GM21423 (cell line): Measurements from ENCODE around the gene SEC22B.
"Not testable (repeated sequence)": the region's sequence is repeated elsewhere in the genome, so short reads cannot be mapped to it uniquely, and the experiment has no call there.

Experiments
- ATAC-seq: cut with Tn5 transposase; IDR thresholded peaks from one replicate; pipeline ENCODE4 v1.9.1; 2021; ENCODE audit warnings: mild to moderate bottlenecking, moderate library complexity; ENCODE audit not compliant: unreplicated experiment

Gene SEC22B

DNA sequence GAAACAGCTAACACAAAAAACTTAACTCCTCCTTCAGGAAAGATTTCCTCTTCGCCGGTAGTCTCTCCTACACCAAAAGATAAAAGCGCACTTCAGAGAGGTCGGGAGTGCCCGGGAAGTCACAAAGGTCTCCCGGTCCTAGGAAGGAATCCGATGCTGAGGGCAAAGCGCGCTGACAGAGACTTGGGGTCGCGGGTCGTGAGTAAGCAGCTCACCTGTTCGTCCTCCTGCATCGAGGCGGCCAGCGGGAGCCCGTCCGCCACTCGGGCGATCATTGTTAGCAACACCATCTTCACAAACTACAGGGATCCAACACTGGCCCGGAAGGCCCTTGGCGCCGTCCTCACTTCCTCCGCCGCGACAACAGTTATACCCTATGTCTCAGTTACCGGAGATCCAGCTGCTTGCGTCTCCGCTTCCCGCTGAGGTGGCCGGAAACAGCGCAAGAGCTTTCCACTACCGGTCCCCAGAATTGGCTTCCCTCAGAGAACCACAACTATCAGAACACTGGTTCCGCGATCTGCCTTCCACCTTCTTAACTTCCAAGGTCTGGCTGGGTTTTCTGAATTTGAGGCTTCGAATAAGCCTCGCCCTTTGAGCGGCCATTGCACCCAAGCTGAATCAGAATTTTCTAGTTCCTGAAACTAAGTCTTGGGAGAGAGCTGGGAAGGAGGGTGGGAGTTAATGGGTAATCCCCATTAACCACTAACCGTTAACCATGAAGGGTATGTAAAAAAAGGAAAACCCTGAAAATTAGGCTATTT, at the start of gene SEC22B:
SEC22B (minus strand) TSS at position 429 of the 764 bp plus-strand sequence; CDS start at position 290, 139 bp downstream.
- peak; percentile 98 for ATAC-seq

- ATAC-seq: not testable (repeated sequence)
Observed at GRCh38 chr1:120217933-120218332, 41.6 kb upstream of the SEC22B start.

- ATAC-seq: not testable (repeated sequence)
Observed at GRCh38 chr1:120217175-120217929, 41.0 kb upstream of the SEC22B start.

- ATAC-seq: not testable (repeated sequence)
Observed at GRCh38 chr1:120213606-120214005, 37.3 kb upstream of the SEC22B start.

- ATAC-seq: not testable (repeated sequence)
Observed at GRCh38 chr1:120210754-120211153, 34.4 kb upstream of the SEC22B start.

DNA sequence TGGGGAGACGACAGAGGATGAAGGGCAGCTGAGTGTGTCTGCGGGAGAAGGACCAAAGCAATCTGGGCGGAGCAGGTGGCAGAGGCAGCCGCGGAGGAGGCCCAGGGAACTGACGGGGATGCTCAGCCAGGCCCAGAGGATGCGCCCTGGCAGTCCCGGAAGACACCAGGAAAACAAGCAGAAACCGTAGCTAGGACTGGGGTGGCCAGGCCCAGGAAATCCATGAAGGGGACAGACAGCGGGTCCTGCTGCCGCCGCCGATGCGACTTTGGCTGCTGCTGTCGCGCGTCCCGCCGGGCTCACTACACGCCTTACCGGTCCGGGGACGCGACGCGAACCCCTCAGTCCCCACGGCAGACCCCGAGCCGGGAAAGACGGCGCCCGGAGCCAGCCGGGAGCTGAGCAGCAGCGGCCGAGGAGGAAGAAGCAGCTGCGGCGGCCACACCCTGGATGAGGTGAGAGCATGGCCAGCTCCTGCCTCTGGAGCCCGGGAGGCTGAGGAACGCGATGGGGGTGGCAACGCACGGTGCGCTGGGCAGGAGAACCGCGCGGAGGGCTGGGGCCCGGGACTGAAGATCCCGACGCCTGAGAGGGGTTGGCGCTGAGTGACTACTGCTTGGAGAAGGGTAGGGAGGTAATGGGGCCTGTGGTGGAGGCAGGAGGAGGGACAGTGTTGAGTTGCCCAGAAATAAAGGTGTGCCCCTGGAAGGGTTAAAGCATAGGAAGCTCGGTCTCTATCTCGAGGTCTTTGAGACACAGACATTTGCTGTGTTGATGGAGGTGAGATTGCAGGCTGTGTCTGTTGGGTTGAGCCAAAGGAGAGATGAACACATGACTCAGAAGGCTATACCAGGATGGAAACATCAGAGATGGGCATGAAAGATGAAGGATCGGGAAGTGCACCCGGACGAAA, 20.8 kb upstream of the SEC22B start:
- ATAC-seq: not testable (repeated sequence)

DNA sequence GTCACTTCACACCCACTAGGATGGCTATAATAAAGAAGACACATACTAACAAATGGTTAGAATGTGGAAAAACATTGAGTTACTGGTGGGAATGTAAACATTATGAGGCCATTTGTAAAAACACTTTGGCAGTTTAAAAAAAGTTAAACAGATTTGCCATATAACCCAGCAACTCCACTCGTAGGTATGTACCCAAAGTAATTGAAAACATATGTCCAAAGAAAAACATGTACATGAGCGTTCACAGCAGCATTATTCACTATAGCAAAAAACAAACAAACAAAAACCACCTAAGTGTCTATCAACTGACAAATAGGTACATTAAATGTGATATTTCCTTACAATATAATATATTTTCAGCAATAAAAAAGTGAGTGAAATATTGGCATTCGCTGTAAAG, 12.3 kb upstream of the SEC22B start:
- not testable (repeated sequence) for ATAC-seq

- ATAC-seq: not testable (repeated sequence)
Observed at GRCh38 chr1:120182176-120182707, 5.9 kb upstream of the SEC22B start.

DNA sequence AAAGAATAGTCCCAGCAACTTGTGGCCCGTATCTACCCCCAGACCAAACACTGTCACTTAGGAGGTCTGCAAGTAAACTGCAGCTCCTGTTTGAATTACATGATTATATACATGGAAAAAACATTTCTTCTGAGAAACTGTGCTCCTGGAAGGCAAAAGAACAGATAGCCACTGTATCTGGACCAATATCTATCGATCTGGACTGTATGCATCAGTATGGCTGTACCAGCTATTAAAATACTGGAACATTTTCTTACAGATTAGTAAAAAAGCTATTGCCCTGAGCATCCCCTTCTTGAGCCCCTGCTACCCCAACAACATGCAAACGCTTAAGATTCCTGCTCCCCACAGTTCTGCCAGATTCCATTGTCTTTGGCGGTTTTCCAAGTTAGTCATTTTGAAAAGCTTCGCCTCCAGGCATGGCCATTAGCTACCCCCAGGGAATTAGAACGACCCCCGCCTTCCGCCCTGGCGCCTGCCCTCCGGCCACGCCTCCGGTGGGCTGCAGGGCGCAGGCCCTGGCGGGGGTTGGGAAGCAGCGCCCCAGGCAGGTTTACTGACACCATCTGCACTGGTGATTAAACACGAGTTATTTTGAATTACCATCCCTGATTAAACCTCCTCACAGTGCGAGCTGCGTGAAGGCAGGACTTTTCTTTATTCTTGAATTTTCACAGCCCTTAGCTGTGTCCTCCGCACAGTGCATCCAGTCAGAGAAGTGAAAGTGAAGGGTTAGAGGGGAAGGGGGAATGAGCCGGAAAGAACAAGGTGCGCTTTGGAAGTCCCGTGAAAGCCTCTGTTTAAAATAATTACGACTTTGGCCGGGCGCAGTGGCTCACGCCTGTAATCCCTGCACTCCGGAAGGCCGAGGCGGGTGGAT, 3.7 kb upstream of the SEC22B start:
- not testable (repeated sequence) for ATAC-seq

DNA sequence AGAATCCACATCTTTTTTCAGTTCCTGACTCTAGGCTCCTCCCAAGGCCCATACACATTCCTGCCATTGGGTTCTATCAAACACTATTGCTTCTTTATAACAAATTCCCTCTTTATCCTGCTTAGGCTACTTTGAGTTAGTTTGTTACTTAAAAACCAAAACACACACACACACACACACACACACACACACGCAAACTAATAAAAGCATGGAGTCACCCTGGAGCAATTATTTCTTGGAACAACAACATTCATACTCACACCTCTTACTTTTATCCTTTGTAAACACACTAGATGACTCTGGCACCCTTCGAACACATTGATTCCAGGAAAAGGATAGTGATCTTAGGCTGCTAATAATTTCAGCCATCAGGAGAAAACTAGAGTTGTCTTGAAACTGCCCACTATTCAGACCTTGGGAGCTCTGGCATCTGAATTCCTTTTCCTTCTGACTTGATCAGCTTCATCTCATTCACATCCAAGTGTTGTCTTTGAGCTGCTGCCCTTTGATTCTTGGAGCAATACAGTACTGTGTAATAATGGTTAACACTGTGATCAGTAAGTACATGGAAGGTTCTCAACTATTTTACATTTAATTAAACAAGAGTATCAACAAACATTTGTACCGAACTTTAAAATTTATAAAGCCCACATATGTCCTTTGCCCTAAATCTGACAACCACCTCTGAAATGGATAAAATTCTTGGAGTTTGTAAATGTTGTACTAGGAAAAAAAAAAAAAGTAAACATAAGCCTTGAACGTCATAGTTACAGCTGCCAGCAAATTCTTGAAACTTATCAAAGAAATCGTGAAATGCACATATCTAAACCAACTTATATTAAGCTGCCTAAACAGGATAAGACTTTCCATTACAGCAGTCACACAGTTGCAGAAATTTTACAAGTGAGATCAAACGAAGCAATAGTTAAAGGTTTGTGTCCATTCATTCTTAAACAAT, 2.8 kb upstream of the SEC22B start:
- no peak for ATAC-seq

DNA sequence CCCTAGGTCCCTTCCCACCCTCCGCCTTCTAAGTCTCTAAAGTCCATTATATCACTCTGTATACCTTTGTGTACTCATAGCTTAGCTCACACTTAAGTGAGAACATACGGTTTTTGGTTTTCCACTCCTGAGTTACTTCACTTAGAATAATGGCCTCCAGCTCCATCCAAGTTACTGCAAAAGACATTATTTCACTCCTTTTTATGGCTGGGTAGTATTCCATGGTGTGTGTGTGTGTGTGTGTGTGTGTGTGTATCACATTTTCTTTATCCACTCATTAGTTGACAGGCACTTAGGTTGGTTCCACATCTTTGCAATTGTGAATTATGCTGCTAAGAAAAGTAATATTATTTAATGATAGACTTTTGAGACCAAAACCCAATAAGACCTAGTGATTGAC, 1.7 kb upstream of the SEC22B start:
- ATAC-seq: not testable (repeated sequence)

GRCh38 chr1:120175688-120176087, 632 bp downstream of the SEC22B start:
- not testable (repeated sequence) for ATAC-seq

DNA sequence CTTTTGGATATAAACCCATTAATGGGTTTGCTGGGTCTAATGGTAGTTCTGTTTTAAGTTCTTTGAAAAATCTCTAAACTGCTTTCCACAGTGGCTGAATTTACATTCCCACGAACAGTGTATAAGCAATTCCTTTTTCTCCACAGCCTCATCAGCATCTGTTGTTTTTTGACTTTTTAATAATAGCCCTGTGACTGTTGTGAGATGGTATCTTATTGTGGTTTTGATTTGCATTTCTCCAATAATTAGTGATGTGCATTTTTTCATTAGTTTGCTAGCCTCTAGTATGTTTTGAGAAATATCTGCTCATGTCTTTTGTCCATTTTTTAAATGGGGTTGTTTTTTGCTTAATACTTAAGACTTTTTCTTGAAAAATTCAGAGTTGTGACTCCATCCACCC, 11.6 kb downstream of the SEC22B start:
- not testable (repeated sequence) for ATAC-seq

GRCh38 chr1:120162015-120162414, 14.3 kb downstream of the SEC22B start:
- not testable (repeated sequence) for ATAC-seq

DNA sequence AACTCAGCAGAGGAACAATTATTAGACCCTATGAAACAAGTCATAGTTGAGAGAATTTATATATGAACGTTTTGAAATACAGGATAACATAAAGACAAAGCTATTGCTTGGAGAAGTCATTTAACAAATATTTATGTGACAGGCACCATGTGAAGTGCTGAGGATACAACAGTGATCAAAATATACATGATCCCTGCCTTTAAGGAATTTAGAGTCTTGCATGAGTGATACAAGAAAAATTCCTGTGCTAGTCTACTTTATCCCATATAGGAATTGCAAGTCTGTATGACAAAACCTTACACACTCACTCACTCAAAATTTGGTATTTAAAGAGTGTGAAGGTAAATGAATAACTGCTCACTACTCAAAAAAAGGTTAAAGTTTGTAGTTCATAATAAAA, 17.8 kb downstream of the SEC22B start:
- ATAC-seq: not testable (repeated sequence)

- ATAC-seq: not testable (repeated sequence)
Observed at GRCh38 chr1:120158086-120158485, 18.2 kb downstream of the SEC22B start.

DNA sequence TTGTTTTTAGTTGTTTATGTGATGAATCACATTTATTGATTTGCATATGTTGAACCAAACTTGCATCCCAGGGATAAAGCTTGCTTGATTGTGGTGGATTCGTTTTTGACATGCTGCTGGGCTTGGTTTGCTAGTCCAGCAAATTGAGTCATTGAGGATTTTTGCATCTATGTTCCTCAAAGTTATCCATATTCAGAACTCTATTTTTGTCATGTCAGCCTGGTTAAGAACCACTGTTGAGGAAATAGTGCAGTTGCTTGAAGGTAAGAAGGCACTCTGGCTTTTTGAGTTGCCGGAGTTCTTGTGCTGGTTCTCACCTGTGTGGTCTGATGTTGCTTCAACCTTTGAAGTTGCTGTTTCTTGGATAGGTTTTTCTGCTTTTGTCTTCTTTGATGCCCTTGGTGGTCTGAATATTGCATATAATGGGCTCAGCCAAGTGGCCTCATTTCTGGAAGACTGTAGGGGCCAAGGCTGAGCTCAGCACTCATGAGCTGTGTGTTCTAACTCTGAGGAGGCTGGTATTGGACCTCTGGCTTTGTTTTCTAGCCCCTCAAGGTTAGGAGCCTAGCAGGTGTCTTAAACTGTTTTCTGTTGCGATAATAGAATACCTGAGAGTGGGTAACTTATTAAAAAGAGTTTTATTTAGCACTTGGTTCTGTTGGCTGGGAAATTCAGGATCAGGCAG, 26.0 kb downstream of the SEC22B start:
- not testable (repeated sequence) for ATAC-seq
